ENCODE measurements around the gene MAGOH.
A peak's percentile ranks its signal among the peaks of the same experiment; 100 is the strongest.
"Not testable (repeated sequence)": the region's sequence is repeated elsewhere in the genome, so short reads cannot be mapped to it uniquely, and the experiment has no call there.

Gene MAGOH

GRCh38 chr1:53188099-53188498 is 50.2 kb downstream of the MAGOH start:
- no peak overlapping the region for H3K14ac ChIP-seq (ENCODE audit: low read length in 2 of 2)
- no peak overlapping the region for H2BK5ac ChIP-seq (ENCODE audit: low read depth, low read length, poor library complexity, severe bottlenecking)
- H3K36me3 ChIP-seq (ENCODE audit: control insufficient read depth in 1 of 2, insufficient read depth in 2 of 2, low read depth in 1 of 2, low read length in 2 of 2): no peaks in the 10 kb centered on the region
- WGBS: 76% methylated on average over 4 of the region's 4 CpGs
- no peak overlapping the region for H3K4me2 ChIP-seq (ENCODE audit: low read length, poor library complexity, severe bottlenecking)
- no peak overlapping the region for H2AFZ ChIP-seq (ENCODE audit: low read depth, low read length)
- peaks cover 3% of the 10 kb centered on the region for H3K4me1 ChIP-seq (ENCODE audit: control insufficient read depth, insufficient read depth, low read depth, low read length)
- H2BK120ac ChIP-seq (ENCODE audit: low read depth, low read length): no peak overlapping the region
- H2BK12ac ChIP-seq (ENCODE audit: low read length in 2 of 2): no peak overlapping the region
- H2AK5ac ChIP-seq (ENCODE audit: low read length, severe bottlenecking): no peak overlapping the region
- no peak overlapping the region for H2BK15ac ChIP-seq (ENCODE audit: low read depth, poor library complexity, severe bottlenecking)
- no peak overlapping the region for H3K4ac ChIP-seq (ENCODE audit: low read depth in 1 of 2, low read length in 2 of 2)
- no peak overlapping the region for H3K27ac ChIP-seq (ENCODE audit: low read length, poor library complexity, severe bottlenecking)
- H3K4me3 ChIP-seq (ENCODE audit: insufficient read depth in 1 of 2, low read depth in 1 of 2, low read length in 2 of 2): no peak overlapping the region
- no peak overlapping the region for H3K18ac ChIP-seq (ENCODE audit: low read depth in 1 of 2, low read length in 2 of 2)
- peak overlapping the region; percentile 49 for H3K9ac ChIP-seq (ENCODE audit: low read length)
- H4K91ac ChIP-seq (ENCODE audit: low read length): no peak overlapping the region
- no peaks in the 10 kb centered on the region for H3K79me1 ChIP-seq (replicated peaks; ENCODE audit: low read length, poor library complexity, severe bottlenecking)
- H3K27me3 ChIP-seq (ENCODE audit: control insufficient read depth in 1 of 2, insufficient read depth in 1 of 2, low read length in 2 of 2): no peaks in the 10 kb centered on the region
- no peak for DNase-seq
- H3K23ac ChIP-seq (ENCODE audit: low read length in 2 of 2): no peak overlapping the region
- H4K8ac ChIP-seq (ENCODE audit: low read length): no peak overlapping the region
- H3K9me3 ChIP-seq (ENCODE audit: control insufficient read depth, low read length): no peaks in the 10 kb centered on the region

GRCh38 chr1:53187401-53187800 is 50.9 kb downstream of the MAGOH start:
- no peak overlapping the region for H2BK120ac ChIP-seq (ENCODE audit: low read depth, low read length)
- H2BK12ac ChIP-seq (ENCODE audit: low read length in 2 of 2): no peak overlapping the region
- H3K4me2 ChIP-seq (ENCODE audit: low read length, poor library complexity, severe bottlenecking): no peak overlapping the region
- no peaks in the 10 kb centered on the region for H3K36me3 ChIP-seq (ENCODE audit: control insufficient read depth in 1 of 2, insufficient read depth in 2 of 2, low read depth in 1 of 2, low read length in 2 of 2)
- DNase-seq: no peak
- 94% methylated on average over 1 of the region's 1 CpG for WGBS
- no peak overlapping the region for H2BK5ac ChIP-seq (ENCODE audit: low read depth, low read length, poor library complexity, severe bottlenecking)
- no peak overlapping the region for H4K8ac ChIP-seq (ENCODE audit: low read length)
- no peak overlapping the region for H3K18ac ChIP-seq (ENCODE audit: low read depth in 1 of 2, low read length in 2 of 2)
- H3K27me3 ChIP-seq (ENCODE audit: control insufficient read depth in 1 of 2, insufficient read depth in 1 of 2, low read length in 2 of 2): no peaks in the 10 kb centered on the region
- no peak overlapping the region for H3K27ac ChIP-seq (ENCODE audit: low read length, poor library complexity, severe bottlenecking)
- H2AFZ ChIP-seq (ENCODE audit: low read depth, low read length): no peak overlapping the region
- no peaks in the 10 kb centered on the region for H3K9me3 ChIP-seq (ENCODE audit: control insufficient read depth, low read length)
- no peak overlapping the region for H3K23ac ChIP-seq (ENCODE audit: low read length in 2 of 2)
- no peak overlapping the region for H2AK5ac ChIP-seq (ENCODE audit: low read length, severe bottlenecking)
- no peak overlapping the region for H3K4me3 ChIP-seq (ENCODE audit: insufficient read depth in 1 of 2, low read depth in 1 of 2, low read length in 2 of 2)
- H3K79me1 ChIP-seq (replicated peaks; ENCODE audit: low read length, poor library complexity, severe bottlenecking): no peaks in the 10 kb centered on the region
- peak overlapping the region; percentile 49 for H3K9ac ChIP-seq (ENCODE audit: low read length)
- peaks cover 3% of the 10 kb centered on the region for H3K4me1 ChIP-seq (ENCODE audit: control insufficient read depth, insufficient read depth, low read depth, low read length)
- no peak overlapping the region for H3K4ac ChIP-seq (ENCODE audit: low read depth in 1 of 2, low read length in 2 of 2)
- H4K91ac ChIP-seq (ENCODE audit: low read length): peak overlapping the region; percentile 25
- no peak overlapping the region for H2BK15ac ChIP-seq (ENCODE audit: low read depth, poor library complexity, severe bottlenecking)
- H3K14ac ChIP-seq (ENCODE audit: low read length in 2 of 2): no peak overlapping the region

DNA sequence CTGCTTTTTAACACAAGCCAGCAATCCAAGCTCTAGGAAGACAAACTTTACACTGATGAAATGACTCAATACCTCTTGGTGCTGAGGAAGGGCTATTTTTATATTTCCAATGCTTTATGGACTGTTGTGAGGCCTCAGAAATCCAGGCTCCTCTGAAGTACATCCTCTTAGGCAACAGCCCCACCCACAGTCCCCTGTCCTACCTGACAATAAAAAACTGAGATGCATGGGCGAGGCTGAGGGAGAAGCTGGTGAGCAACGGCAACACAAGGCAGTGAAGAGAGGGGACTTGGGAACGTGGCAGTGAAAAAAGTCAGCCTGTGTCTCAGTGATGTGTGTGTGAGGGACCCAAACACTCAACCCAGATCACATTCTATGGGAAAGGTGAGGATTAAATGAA is 51.8 kb downstream of the MAGOH start:
- Histone ChIP-seq H2BK5ac (ENCODE audit: low read depth, low read length, poor library complexity, severe bottlenecking) (no peak overlapping the region), H3K4me2 (ENCODE audit: low read length, poor library complexity, severe bottlenecking) (no peak overlapping the region), H4K8ac (ENCODE audit: low read length) (no peak overlapping the region), H3K4me1 (ENCODE audit: control insufficient read depth, insufficient read depth, low read depth, low read length) (peaks cover 3% of the 10 kb centered on the region), H2AK5ac (ENCODE audit: low read length, severe bottlenecking) (no peak overlapping the region), H3K4ac (ENCODE audit: low read depth in 1 of 2, low read length in 2 of 2) (no peak overlapping the region), H3K27ac (ENCODE audit: low read length, poor library complexity, severe bottlenecking) (no peak overlapping the region), H3K79me1 (replicated peaks; ENCODE audit: low read length, poor library complexity, severe bottlenecking) (no peaks in the 10 kb centered on the region), H2BK15ac (ENCODE audit: low read depth, poor library complexity, severe bottlenecking) (no peak overlapping the region), H3K9me3 (ENCODE audit: control insufficient read depth, low read length) (no peaks in the 10 kb centered on the region), H3K14ac (ENCODE audit: low read length in 2 of 2) (no peak overlapping the region), H3K36me3 (ENCODE audit: control insufficient read depth in 1 of 2, insufficient read depth in 2 of 2, low read depth in 1 of 2, low read length in 2 of 2) (no peaks in the 10 kb centered on the region), H3K18ac (ENCODE audit: low read depth in 1 of 2, low read length in 2 of 2) (no peak overlapping the region), H4K91ac (ENCODE audit: low read length) (no peak overlapping the region), H3K23ac (ENCODE audit: low read length in 2 of 2) (no peak overlapping the region), H2BK120ac (ENCODE audit: low read depth, low read length) (no peak overlapping the region), H3K27me3 (ENCODE audit: control insufficient read depth in 1 of 2, insufficient read depth in 1 of 2, low read length in 2 of 2) (no peaks in the 10 kb centered on the region), H3K4me3 (ENCODE audit: insufficient read depth in 1 of 2, low read depth in 1 of 2, low read length in 2 of 2) (no peak overlapping the region), H2BK12ac (ENCODE audit: low read length in 2 of 2) (peak overlapping the region; percentile 49 to 65), H3K9ac (ENCODE audit: low read length) (peak overlapping the region; percentile 49), H2AFZ (ENCODE audit: low read depth, low read length) (no peak overlapping the region)
- DNase-seq: no peak
- 91% methylated on average over 3 of the region's 3 CpGs for WGBS

DNA sequence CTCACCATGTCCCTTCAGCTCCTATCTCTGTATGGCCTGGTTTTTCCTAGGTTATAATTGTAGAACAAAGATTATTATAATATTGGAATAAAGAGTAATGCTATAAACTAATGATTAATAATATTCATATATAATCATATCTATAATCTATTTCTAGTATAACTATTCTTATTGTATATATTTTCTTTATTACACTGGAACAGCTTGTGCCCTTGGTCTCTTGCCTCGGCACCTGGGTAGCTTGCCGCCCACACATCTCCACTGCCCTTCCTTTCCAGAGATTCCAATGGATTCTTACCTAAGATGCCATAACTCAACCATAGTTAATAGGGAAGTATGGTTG is 52.4 kb downstream of the MAGOH start:
- not testable (repeated sequence) for H3K18ac ChIP-seq (ENCODE audit: low read depth in 1 of 2, low read length in 2 of 2); H2BK15ac ChIP-seq (ENCODE audit: low read depth, poor library complexity, severe bottlenecking); H3K36me3 ChIP-seq (ENCODE audit: control insufficient read depth in 1 of 2, insufficient read depth in 2 of 2, low read depth in 1 of 2, low read length in 2 of 2); H3K4me3 ChIP-seq (ENCODE audit: insufficient read depth in 1 of 2, low read depth in 1 of 2, low read length in 2 of 2); H4K8ac ChIP-seq (ENCODE audit: low read length); H4K91ac ChIP-seq (ENCODE audit: low read length); H3K23ac ChIP-seq (ENCODE audit: low read length in 2 of 2); H3K14ac ChIP-seq (ENCODE audit: low read length in 2 of 2); H3K9me3 ChIP-seq (ENCODE audit: control insufficient read depth, low read length); DNase-seq; H3K27me3 ChIP-seq (ENCODE audit: control insufficient read depth in 1 of 2, insufficient read depth in 1 of 2, low read length in 2 of 2); H3K4me1 ChIP-seq (ENCODE audit: control insufficient read depth, insufficient read depth, low read depth, low read length); H3K27ac ChIP-seq (ENCODE audit: low read length, poor library complexity, severe bottlenecking); H3K4me2 ChIP-seq (ENCODE audit: low read length, poor library complexity, severe bottlenecking); H2BK120ac ChIP-seq (ENCODE audit: low read depth, low read length); H2AK5ac ChIP-seq (ENCODE audit: low read length, severe bottlenecking); H2AFZ ChIP-seq (ENCODE audit: low read depth, low read length); H2BK5ac ChIP-seq (ENCODE audit: low read depth, low read length, poor library complexity, severe bottlenecking); H3K79me1 ChIP-seq (replicated peaks; ENCODE audit: low read length, poor library complexity, severe bottlenecking); H3K4ac ChIP-seq (ENCODE audit: low read depth in 1 of 2, low read length in 2 of 2)
- WGBS: 100% methylated on average over 2 of the region's 2 CpGs
- peak overlapping the region in 1 of 2 experiments; percentile 49 for H2BK12ac ChIP-seq (ENCODE audit: low read length in 2 of 2)
- peak overlapping the region; percentile 49 for H3K9ac ChIP-seq (ENCODE audit: low read length)

Measured in mesenchymal stem cell (in vitro differentiated cells and primary cell).